GM19351 (cell line): ENCODE measurements around the gene OR5K2.

Experiments
- ATAC-seq: cut with Tn5 transposase; IDR thresholded peaks from one replicate; pipeline ENCODE4 v1.9.1; 2021; ENCODE audit warnings: mild to moderate bottlenecking, moderate library complexity; ENCODE audit not compliant: unreplicated experiment

The OR5K2 gene

GRCh38 chr3:98521897-98522543 lies 24.5 kb downstream of the OR5K2 start:
- peak; percentile 43 for ATAC-seq

- ATAC-seq, result peak; percentile 80
Observed at GRCh38 chr3:98522544-98523281, 25.2 kb downstream of the OR5K2 start, which contains the start of gene CLDND1. Gene CLDND1 (minus strand): TSS chr3:98522902. CDS start chr3:98521424, 1,478 bp downstream.

GRCh38 chr3:98525494-98525893 lies 28.0 kb downstream of the OR5K2 start:
- ATAC-seq, result no peak

GRCh38 chr3:98528474-98529346 lies 31.2 kb downstream of the OR5K2 start:
- no peak for ATAC-seq

GRCh38 chr3:98529856-98530459 lies 32.5 kb downstream of the OR5K2 start:
- ATAC-seq, result no peak

GRCh38 chr3:98530676-98531075 lies 33.2 kb downstream of the OR5K2 start:
- ATAC-seq, result no peak

GRCh38 chr3:98531622-98532274 lies 34.3 kb downstream of the OR5K2 start, which contains the start of gene GPR15:
Gene GPR15 (plus strand): TSS chr3:98531978. CDS start chr3:98532034, 56 bp downstream.
- peak; percentile 29 for ATAC-seq

- ATAC-seq, result no peak
Observed at GRCh38 chr3:98532275-98532637, 34.8 kb downstream of the OR5K2 start.

GRCh38 chr3:98532709-98533571 lies 35.5 kb downstream of the OR5K2 start:
- no peak for ATAC-seq

GRCh38 chr3:98534168-98534567 lies 36.7 kb downstream of the OR5K2 start:
- no peak for ATAC-seq

- ATAC-seq, result no peak
Observed at GRCh38 chr3:98534734-98535133, 37.3 kb downstream of the OR5K2 start.

- peak; percentile 69 for ATAC-seq
Observed at GRCh38 chr3:98536456-98537017, 39.1 kb downstream of the OR5K2 start.

- ATAC-seq, result peak; percentile 45
Observed at GRCh38 chr3:98540346-98540745, 42.9 kb downstream of the OR5K2 start.

GRCh38 chr3:98541695-98542094 lies 44.2 kb downstream of the OR5K2 start:
- no peak for ATAC-seq

GRCh38 chr3:98542623-98543022 lies 45.1 kb downstream of the OR5K2 start:
- no peak for ATAC-seq

- ATAC-seq, result peak; percentile 70
Observed at GRCh38 chr3:98545940-98546339, 48.5 kb downstream of the OR5K2 start.
